Measurements from ENCODE around the gene HBQ1.
"Not testable (repeated sequence)": the region's sequence is repeated elsewhere in the genome, so short reads cannot be mapped to it uniquely, and the experiment has no call there.

The HBQ1 gene

DNA sequence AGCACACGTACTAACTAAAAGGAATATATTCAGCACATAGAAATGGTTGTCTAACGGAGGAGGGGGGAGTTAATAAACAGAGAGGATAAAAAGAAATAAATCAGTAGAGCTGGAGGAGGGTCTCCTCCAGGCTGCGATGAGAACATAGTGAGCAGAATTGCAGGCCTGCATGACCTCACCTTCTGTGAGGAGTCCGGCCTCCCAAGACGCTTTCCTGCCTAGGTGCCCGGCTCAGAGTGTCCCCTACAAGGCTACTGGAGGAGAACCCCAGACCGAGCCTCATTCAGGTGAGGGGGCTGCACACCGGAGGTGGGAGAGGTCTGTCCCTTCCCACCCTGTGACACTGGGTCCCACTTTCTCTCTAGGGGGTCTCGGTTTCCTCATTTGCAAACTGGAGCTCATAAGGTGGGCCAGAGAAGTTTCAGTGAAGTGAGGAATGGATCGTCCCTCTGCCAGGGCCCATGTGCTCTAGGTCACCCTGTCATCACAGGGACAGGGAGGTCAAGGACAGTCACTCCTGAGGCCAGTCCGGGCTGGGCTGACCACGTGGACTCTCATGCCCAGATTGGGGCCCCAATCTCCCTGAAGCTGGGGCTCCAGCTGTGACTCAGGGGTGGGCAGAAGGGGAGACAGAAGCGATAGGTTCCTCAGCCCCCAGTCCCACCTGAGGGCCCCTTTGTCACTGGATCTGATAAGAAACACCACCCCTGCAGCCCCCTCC is 17.8 kb upstream of the HBQ1 start:
- DNase-seq = no peak

DNA sequence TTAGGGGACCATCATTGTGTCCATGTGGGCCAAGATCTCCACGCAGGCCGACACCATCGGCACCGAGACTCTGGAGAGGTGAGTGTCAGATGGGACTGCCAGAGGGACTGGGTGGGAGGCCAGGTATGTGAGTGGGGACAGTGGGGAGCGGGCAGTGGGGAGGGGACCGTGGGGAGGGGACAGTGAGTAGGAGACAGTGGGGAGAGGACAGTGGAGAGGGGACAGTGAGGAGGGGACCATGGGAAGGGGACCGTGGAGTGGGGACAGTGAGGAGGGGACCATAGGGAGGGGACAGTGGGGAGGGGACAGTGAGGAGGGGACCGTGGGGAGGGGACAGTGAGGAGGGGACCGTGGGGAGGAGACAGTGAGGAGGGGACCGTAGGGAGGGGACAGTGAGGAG is 17.1 kb upstream of the HBQ1 start:
- DNase-seq = not testable (repeated sequence)

GRCh38 chr16:163696-164095 is 16.6 kb upstream of the HBQ1 start:
- DNase-seq = not testable (repeated sequence)

- DNase-seq = not testable (repeated sequence)
Measured at GRCh38 chr16:164134-164823, 16.0 kb upstream of the HBQ1 start.

DNA sequence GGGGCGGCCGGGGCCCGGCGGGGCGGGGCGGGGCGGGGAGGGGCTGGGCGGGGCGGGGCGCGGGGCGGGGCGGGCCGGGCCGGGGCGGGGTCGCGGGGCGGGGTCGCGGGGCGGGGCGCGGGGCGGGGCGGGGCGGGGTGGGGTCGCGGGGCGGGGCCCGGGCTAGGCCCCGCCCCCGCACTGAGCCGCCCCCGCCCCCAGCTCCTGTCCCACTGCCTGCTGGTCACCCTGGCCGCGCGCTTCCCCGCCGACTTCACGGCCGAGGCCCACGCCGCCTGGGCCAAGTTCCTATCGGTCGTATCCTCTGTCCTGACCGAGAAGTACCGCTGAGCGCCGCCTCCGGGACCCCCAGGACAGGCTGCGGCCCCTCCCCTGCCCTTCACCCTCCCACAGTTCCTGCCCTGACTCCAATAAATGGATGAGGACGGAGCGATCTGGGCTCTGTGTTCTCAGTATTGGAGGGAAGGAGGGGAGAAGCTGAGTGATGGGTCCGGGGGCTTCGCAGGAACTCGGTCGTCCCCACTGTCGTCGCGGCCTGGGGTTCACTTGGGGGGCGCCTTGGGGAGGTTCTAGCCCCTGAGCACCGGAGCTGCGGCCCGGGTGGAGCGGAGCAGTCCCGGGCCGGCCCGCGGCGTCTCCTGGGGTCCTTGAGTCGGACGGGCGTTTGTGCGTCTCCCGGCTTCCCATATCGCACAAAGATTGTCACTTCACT is 15.3 kb upstream of the HBQ1 start:
- DNase-seq = no peak

GRCh38 chr16:165539-166374 is 14.5 kb upstream of the HBQ1 start, which contains the start of gene HBM:
HBM (plus strand) TSS chr16:165978; CDS start chr16:165998, 20 bp downstream.
- DNase-seq = no peak

- DNase-seq = no peak
Measured at GRCh38 chr16:166375-167121, 13.7 kb upstream of the HBQ1 start.

- no peak for DNase-seq
Measured at GRCh38 chr16:167122-167690, 13.1 kb upstream of the HBQ1 start.

DNA sequence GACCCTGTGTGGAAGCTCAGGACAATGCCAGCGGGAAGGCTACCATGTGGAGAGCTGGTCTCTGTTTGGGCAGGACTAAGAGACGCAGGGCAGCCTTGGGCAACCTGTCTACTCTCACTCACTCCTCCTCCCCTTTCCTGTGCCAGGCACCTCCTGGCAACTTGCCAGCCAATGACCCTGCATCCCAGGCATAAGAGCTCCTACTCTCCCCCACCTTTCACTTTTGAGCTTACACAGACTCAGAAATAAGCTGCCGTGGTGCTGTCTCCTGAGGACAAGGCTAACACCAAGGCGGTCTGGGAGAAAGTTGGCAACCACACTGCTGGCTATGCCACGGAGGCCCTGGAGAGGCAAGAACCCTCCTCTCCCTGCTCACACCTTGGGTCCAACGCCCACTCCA is 11.8 kb upstream of the HBQ1 start:
- no peak for DNase-seq

- no peak for DNase-seq
Measured at GRCh38 chr16:169014-169413, 11.2 kb upstream of the HBQ1 start.

DNA sequence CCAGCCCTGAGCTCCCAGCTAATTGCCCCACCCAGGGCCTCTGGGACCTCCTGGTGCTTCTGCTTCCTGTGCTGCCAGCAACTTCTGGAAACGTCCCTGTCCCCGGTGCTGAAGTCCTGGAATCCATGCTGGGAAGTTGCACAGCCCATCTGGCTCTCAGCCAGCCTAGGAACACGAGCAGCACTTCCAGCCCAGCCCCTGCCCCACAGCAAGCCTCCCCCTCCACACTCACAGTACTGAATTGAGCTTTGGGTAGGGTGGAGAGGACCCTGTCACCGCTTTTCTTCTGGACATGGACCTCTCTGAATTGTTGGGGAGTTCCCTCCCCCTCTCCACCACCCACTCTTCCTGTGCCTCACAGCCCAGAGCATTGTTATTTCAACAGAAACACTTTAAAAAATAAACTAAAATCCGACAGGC is 10.2 kb upstream of the HBQ1 start:
- DNase-seq = not testable (repeated sequence)

GRCh38 chr16:170788-171187 is 9.5 kb upstream of the HBQ1 start:
- no peak for DNase-seq

- not testable (repeated sequence) for DNase-seq
Measured at GRCh38 chr16:172374-172941, 7.8 kb upstream of the HBQ1 start, which contains the start of gene HBA2. HBA2 (plus strand) TSS chr16:172876; CDS start chr16:172913, 37 bp downstream.

DNA sequence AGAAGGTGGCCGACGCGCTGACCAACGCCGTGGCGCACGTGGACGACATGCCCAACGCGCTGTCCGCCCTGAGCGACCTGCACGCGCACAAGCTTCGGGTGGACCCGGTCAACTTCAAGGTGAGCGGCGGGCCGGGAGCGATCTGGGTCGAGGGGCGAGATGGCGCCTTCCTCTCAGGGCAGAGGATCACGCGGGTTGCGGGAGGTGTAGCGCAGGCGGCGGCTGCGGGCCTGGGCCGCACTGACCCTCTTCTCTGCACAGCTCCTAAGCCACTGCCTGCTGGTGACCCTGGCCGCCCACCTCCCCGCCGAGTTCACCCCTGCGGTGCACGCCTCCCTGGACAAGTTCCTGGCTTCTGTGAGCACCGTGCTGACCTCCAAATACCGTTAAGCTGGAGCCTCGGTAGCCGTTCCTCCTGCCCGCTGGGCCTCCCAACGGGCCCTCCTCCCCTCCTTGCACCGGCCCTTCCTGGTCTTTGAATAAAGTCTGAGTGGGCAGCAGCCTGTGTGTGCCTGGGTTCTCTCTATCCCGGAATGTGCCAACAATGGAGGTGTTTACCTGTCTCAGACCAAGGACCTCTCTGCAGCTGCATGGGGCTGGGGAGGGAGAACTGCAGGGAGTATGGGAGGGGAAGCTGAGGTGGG is 6.9 kb upstream of the HBQ1 start:
- not testable (repeated sequence) for DNase-seq

DNA sequence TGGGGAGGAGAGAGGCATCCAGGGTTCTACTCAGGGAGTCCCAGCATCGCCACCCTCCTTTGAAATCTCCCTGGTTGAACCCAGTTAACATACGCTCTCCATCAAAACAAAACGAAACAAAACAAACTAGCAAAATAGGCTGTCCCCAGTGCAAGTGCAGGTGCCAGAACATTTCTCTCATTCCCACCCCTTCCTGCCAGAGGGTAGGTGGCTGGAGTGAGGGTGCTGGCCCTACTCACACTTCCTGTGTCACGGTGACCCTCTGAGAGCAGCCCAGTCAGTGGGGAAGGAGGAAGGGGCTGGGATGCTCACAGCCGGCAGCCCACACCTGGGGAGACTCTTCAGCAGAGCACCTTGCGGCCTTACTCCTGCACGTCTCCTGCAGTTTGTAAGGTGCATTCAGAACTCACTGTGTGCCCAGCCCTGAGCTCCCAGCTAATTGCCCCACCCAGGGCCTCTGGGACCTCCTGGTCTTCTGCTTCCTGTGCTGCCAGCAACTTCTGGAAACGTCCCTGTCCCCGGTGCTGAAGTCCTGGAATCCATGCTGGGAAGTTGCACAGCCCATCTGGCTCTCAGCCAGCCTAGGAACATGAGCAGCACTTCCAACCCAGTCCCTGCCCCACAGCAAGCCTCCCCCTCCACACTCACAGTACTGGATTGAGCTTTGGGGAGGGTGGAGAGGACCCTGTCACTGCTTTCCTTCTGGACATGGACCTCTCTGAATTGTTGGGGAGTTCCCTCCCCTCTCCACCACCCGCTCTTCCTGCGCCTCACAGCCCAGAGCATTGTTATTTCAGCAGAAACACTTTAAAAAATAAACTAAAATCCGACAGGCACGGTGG is 6.1 kb upstream of the HBQ1 start:
- not testable (repeated sequence) for DNase-seq

GRCh38 chr16:175011-175949 is 5.0 kb upstream of the HBQ1 start:
- peak; percentile 8 to 25 for DNase-seq

DNA sequence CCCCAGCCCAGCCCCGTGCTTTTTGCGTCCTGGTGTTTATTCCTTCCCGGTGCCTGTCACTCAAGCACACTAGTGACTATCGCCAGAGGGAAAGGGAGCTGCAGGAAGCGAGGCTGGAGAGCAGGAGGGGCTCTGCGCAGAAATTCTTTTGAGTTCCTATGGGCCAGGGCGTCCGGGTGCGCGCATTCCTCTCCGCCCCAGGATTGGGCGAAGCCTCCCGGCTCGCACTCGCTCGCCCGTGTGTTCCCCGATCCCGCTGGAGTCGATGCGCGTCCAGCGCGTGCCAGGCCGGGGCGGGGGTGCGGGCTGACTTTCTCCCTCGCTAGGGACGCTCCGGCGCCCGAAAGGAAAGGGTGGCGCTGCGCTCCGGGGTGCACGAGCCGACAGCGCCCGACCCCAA is 4.3 kb upstream of the HBQ1 start:
- not testable (repeated sequence) for DNase-seq
